Activated CD4-positive, CD25-positive, alpha-beta regulatory T cell treated with anti-CD3 and anti-CD28 coated beads, Interleukin-2, amount 50 U/mL, for 16 hours (primary cell): ENCODE results near the gene NCBP2.

ENCODE experiments used
- DNase-seq: peaks from one replicate; pipeline ENCODE4 v3.0.0-alpha.2; 2020; ENCODE audit warnings: low read depth, low spot score

Gene NCBP2

GRCh38 chr3:196941729-196942225, 551 bp downstream of the NCBP2 start:
- DNase-seq, result peak; percentile 31

- DNase-seq, result no peak
Observed at GRCh38 chr3:196938576-196938975, 3.8 kb downstream of the NCBP2 start.

- DNase-seq, result no peak
Observed at GRCh38 chr3:196938124-196938523, 4.2 kb downstream of the NCBP2 start.

GRCh38 chr3:196936288-196936687, 6.0 kb downstream of the NCBP2 start:
- no peak for DNase-seq

GRCh38 chr3:196932600-196932999, 9.7 kb downstream of the NCBP2 start:
- DNase-seq, result no peak

- no peak for DNase-seq
Observed at GRCh38 chr3:196931828-196932587, 10.3 kb downstream of the NCBP2 start.

- DNase-seq, result no peak
Observed at GRCh38 chr3:196931157-196931556, 11.2 kb downstream of the NCBP2 start.

- DNase-seq, result no peak
Observed at GRCh38 chr3:196927571-196928453, 14.5 kb downstream of the NCBP2 start.

GRCh38 chr3:196920733-196921132, 21.6 kb downstream of the NCBP2 start:
- DNase-seq, result no peak

- no peak for DNase-seq
Observed at GRCh38 chr3:196918968-196919367, 23.4 kb downstream of the NCBP2 start.

GRCh38 chr3:196916995-196917394, 25.3 kb downstream of the NCBP2 start:
- no peak for DNase-seq

- DNase-seq, result no peak
Observed at GRCh38 chr3:196916221-196916620, 26.1 kb downstream of the NCBP2 start.

- DNase-seq, result no peak
Observed at GRCh38 chr3:196915375-196915774, 27.0 kb downstream of the NCBP2 start.

- DNase-seq, result no peak
Observed at GRCh38 chr3:196914866-196915265, 27.5 kb downstream of the NCBP2 start.

GRCh38 chr3:196903740-196904139, 38.6 kb downstream of the NCBP2 start:
- DNase-seq, result no peak

GRCh38 chr3:196902296-196902695, 40.0 kb downstream of the NCBP2 start:
- DNase-seq, result no peak

- no peak for DNase-seq
Observed at GRCh38 chr3:196901768-196902167, 40.6 kb downstream of the NCBP2 start.

GRCh38 chr3:196896229-196896628, 46.1 kb downstream of the NCBP2 start:
- no peak for DNase-seq

- DNase-seq, result no peak
Observed at GRCh38 chr3:196894557-196895295, 47.6 kb downstream of the NCBP2 start.

- no peak for DNase-seq
Observed at GRCh38 chr3:196889844-196890708, 52.3 kb downstream of the NCBP2 start.

- DNase-seq, result no peak
Observed at GRCh38 chr3:196886144-196886543, 56.2 kb downstream of the NCBP2 start.
